HEK293 (cell line): ENCODE data around the gene RBM39.
A peak's percentile ranks its signal among the peaks of the same experiment; 100 is the strongest.

ENCODE experiments used
- GFI1B ChIP-seq: fragments of 450-650 bp; formaldehyde crosslinking; IDR thresholded peaks from 2 replicates; pipeline ENCODE4 v1.5.1; 2016; ENCODE audit warnings: missing biosample characterization, missing genetic modification characterization
- GLIS1 ChIP-seq: fragments of 450-650 bp; formaldehyde crosslinking; IDR thresholded peaks from 2 replicates; pipeline ENCODE4 v1.5.1; 2016; ENCODE audit warnings: missing biosample characterization, missing genetic modification characterization
- GLIS2 ChIP-seq: fragments of 450-650 bp; formaldehyde crosslinking; IDR thresholded peaks from 2 replicates; pipeline ENCODE4 v1.5.1; 2016; ENCODE audit warnings: missing biosample characterization, missing genetic modification characterization
- KLF10 ChIP-seq: fragments of 450-650 bp; IDR thresholded peaks from 2 replicates; pipeline ENCODE4 v1.5.1; 2018; ENCODE audit warnings: missing biosample characterization, mild to moderate bottlenecking, missing genetic modification characterization
- MYNN ChIP-seq: fragments of 450-650 bp; formaldehyde crosslinking; IDR thresholded peaks from 2 replicates; pipeline ENCODE4 v1.5.1; 2016; ENCODE audit warnings: missing biosample characterization, missing genetic modification characterization, borderline replicate concordance
- OVOL3 ChIP-seq: fragments of 450-650 bp; formaldehyde crosslinking; IDR thresholded peaks from 2 replicates; pipeline ENCODE4 v1.5.1; 2016; ENCODE audit warnings: missing biosample characterization, missing genetic modification characterization
- SCRT2 ChIP-seq: fragments of 450-650 bp; formaldehyde crosslinking; IDR thresholded peaks from 2 replicates; pipeline ENCODE4 v1.5.1; 2016; ENCODE audit warnings: missing biosample characterization, missing genetic modification characterization
- SP3 ChIP-seq: fragments of 450-650 bp; formaldehyde crosslinking; IDR thresholded peaks from 2 replicates; pipeline ENCODE4 v1.5.1; 2016; ENCODE audit warnings: missing biosample characterization, missing genetic modification characterization
- ZBTB1 ChIP-seq: fragments of 450-650 bp; formaldehyde crosslinking; IDR thresholded peaks from 2 replicates; pipeline ENCODE4 v1.5.1; 2016; ENCODE audit warnings: missing biosample characterization, missing genetic modification characterization
- ZFP69B ChIP-seq: fragments of 450-650 bp; formaldehyde crosslinking; IDR thresholded peaks from 2 replicates; pipeline ENCODE4 v1.5.1; 2016; ENCODE audit warnings: missing biosample characterization, missing genetic modification characterization
- ZNF138 ChIP-seq: fragments of 450-650 bp; formaldehyde crosslinking; IDR thresholded peaks from 2 replicates; pipeline ENCODE4 v1.5.1; 2016; ENCODE audit warnings: missing biosample characterization, missing genetic modification characterization, borderline replicate concordance
- ZNF140 ChIP-seq: fragments of 450-650 bp; formaldehyde crosslinking; IDR thresholded peaks from 2 replicates; pipeline ENCODE4 v1.5.1; 2016; ENCODE audit warnings: missing biosample characterization, missing genetic modification characterization
- ZNF221 ChIP-seq: fragments of 450-650 bp; formaldehyde crosslinking; IDR thresholded peaks from 2 replicates; pipeline ENCODE4 v1.5.1; 2017; ENCODE audit warnings: missing biosample characterization, missing genetic modification characterization, borderline replicate concordance
- ZNF292 ChIP-seq: fragments of 450-650 bp; formaldehyde crosslinking; IDR thresholded peaks from 2 replicates; pipeline ENCODE4 v1.5.1; 2016; ENCODE audit warnings: low read depth, missing biosample characterization, missing genetic modification characterization, borderline replicate concordance
- ZNF324 ChIP-seq: fragments of 450-650 bp; formaldehyde crosslinking; IDR thresholded peaks from 2 replicates; pipeline ENCODE4 v1.5.1; 2016; ENCODE audit warnings: missing biosample characterization, missing genetic modification characterization
- ZNF341 ChIP-seq: fragments of 450-650 bp; formaldehyde crosslinking; IDR thresholded peaks from 2 replicates; pipeline ENCODE4; 2016; ENCODE audit warnings: low read depth, missing biosample characterization, missing genetic modification characterization
- ZNF391 ChIP-seq: fragments of 450-650 bp; formaldehyde crosslinking; IDR thresholded peaks from 2 replicates; pipeline ENCODE4 v1.5.1; 2016; ENCODE audit warnings: low read depth, missing biosample characterization, missing genetic modification characterization, borderline replicate concordance
- ZNF394 ChIP-seq: fragments of 450-650 bp; formaldehyde crosslinking; IDR thresholded peaks from 2 replicates; pipeline ENCODE4 v1.5.1; 2016; ENCODE audit warnings: missing biosample characterization, missing genetic modification characterization, mild to moderate bottlenecking, moderate library complexity, borderline replicate concordance
- ZNF404 ChIP-seq: fragments of 450-650 bp; formaldehyde crosslinking; IDR thresholded peaks from 2 replicates; pipeline ENCODE4 v1.5.1; 2017; ENCODE audit warnings: missing biosample characterization, missing genetic modification characterization
- ZNF433 ChIP-seq: fragments of 450-650 bp; formaldehyde crosslinking; IDR thresholded peaks from 2 replicates; pipeline ENCODE4 v1.5.1; 2016; ENCODE audit warnings: missing biosample characterization, missing genetic modification characterization, low read depth
- ZNF560 ChIP-seq: fragments of 450-650 bp; formaldehyde crosslinking; IDR thresholded peaks from 2 replicates; pipeline ENCODE4 v1.5.1; 2017; ENCODE audit warnings: missing biosample characterization, missing genetic modification characterization, borderline replicate concordance
- ZNF600 ChIP-seq: fragments of 450-650 bp; formaldehyde crosslinking; IDR thresholded peaks from 2 replicates; pipeline ENCODE4 v1.5.1; 2016; ENCODE audit warnings: missing biosample characterization, missing genetic modification characterization
- ZNF624 ChIP-seq: fragments of 450-650 bp; formaldehyde crosslinking; IDR thresholded peaks from 2 replicates; pipeline ENCODE4 v1.5.1; 2017; ENCODE audit warnings: missing biosample characterization, missing genetic modification characterization
- ZNF626 ChIP-seq: fragments of 450-650 bp; sonication (Bioruptor Pico); formaldehyde crosslinking; IDR thresholded peaks from 2 replicates; pipeline ENCODE4 v1.5.1; 2018; ENCODE audit warnings: missing biosample characterization, missing genetic modification characterization, inconsistent platforms
- ZNF670 ChIP-seq: fragments of 450-650 bp; formaldehyde crosslinking; IDR thresholded peaks from 2 replicates; pipeline ENCODE4 v1.5.1; 2016; ENCODE audit warnings: missing biosample characterization, missing genetic modification characterization, low read depth
- ZNF677 ChIP-seq: fragments of 450-650 bp; IDR thresholded peaks from 2 replicates; pipeline ENCODE4 v1.5.0; 2018; ENCODE audit warnings: missing biosample characterization, mild to moderate bottlenecking, missing genetic modification characterization, moderate library complexity
- ZNF777 ChIP-seq: fragments of 450-650 bp; formaldehyde crosslinking; IDR thresholded peaks from 2 replicates; pipeline ENCODE4 v1.5.1; 2017; ENCODE audit warnings: missing biosample characterization, missing genetic modification characterization, borderline replicate concordance
- ZNF830 ChIP-seq: fragments of 450-650 bp; IDR thresholded peaks from 2 replicates; pipeline ENCODE4 v1.5.0; 2018; ENCODE audit warnings: missing biosample characterization, missing genetic modification characterization, low read depth, mild to moderate bottlenecking, moderate library complexity
- TF ChIP-seq, protein P1 (sequence below): sonication (generic); formaldehyde crosslinking; IDR thresholded peaks from 2 replicates; pipeline ENCODE4 v1.8.1; 2022; ENCODE audit warnings: mild to moderate bottlenecking, moderate library complexity, missing genetic modification reagents
- TF ChIP-seq, protein P2 (sequence below): fragments of 450-650 bp; formaldehyde crosslinking; IDR thresholded peaks from 2 replicates; pipeline ENCODE4 v1.5.1; 2016; ENCODE audit warnings: missing biosample characterization, missing genetic modification characterization
- TF ChIP-seq, protein P3 (sequence below): fragments of 450-650 bp; formaldehyde crosslinking; IDR thresholded peaks from 2 replicates; pipeline ENCODE4 v1.5.1; 2016; ENCODE audit warnings: missing biosample characterization, missing genetic modification characterization
- TF ChIP-seq, protein P4 (sequence below): fragments of 450-650 bp; formaldehyde crosslinking; IDR thresholded peaks from 2 replicates; pipeline ENCODE4 v1.5.1; 2016; ENCODE audit warnings: missing biosample characterization, missing genetic modification characterization
- TF ChIP-seq, protein P5 (sequence below): fragments of 450-650 bp; formaldehyde crosslinking; optimal IDR thresholded peaks from 2 replicates; pipeline ENCODE3; 2016; ENCODE audit warnings: missing biosample characterization, mild to moderate bottlenecking, missing genetic modification characterization

The RBM39 gene

DNA sequence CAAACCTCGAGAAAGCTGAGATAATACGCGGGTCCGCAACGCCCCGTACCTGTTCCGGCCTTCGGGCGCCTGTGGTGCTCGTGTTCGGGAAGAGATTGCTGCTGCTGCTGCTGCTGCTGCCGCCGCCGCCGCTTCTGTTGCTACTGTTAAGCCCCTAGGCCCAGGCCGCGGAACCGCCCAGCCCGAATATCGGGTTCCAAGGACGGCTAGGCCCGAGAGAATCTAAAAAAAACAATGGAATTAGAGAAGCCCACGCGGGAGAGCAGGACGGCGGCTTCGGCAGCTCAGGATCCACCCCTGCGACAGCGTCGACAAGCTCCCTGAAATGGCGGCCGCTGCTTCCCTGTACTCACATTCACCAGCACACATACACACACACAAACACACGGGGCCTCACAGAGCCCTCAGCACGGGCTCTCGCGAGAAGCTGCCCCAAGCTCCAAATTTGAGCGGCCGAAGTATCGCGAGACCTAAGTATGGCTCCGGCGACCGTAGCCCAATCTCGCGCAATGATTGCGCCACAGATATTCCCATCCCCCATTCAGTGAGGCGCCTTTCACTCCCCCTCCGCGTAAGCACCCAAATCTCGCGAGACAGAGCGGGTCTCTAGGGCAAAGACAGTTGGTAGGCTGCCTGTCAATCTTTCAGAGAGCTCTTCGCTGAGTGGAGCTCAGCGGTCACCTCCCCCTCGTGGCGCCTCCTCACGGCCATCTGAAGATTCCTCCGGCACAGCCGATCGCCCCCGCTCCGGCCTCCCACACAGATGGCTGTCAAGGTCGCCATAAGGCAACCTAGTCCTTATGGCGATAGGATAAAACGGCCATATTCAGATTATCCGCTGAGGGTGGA is at the start of gene RBM39 (continued):
- TF ChIP-seq, protein P1, sequence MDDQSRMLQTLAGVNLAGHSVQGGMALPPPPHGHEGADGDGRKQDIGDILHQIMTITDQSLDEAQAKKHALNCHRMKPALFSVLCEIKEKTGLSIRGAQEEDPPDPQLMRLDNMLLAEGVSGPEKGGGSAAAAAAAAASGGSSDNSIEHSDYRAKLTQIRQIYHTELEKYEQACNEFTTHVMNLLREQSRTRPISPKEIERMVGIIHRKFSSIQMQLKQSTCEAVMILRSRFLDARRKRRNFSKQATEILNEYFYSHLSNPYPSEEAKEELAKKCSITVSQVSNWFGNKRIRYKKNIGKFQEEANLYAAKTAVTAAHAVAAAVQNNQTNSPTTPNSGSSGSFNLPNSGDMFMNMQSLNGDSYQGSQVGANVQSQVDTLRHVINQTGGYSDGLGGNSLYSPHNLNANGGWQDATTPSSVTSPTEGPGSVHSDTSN (CRISPR knock-in tag), result peak; percentile 96
- no peak for TF ChIP-seq ZNF624 (tag by site-specific recombination)
- TF ChIP-seq ZNF830 (tag by site-specific recombination), result no peak
- peak; percentile 84 for TF ChIP-seq KLF10
- peak; percentile 14; the same call in 1 of the 2 replicates for TF ChIP-seq OVOL3 (tag by site-specific recombination)
- TF ChIP-seq, protein P2, sequence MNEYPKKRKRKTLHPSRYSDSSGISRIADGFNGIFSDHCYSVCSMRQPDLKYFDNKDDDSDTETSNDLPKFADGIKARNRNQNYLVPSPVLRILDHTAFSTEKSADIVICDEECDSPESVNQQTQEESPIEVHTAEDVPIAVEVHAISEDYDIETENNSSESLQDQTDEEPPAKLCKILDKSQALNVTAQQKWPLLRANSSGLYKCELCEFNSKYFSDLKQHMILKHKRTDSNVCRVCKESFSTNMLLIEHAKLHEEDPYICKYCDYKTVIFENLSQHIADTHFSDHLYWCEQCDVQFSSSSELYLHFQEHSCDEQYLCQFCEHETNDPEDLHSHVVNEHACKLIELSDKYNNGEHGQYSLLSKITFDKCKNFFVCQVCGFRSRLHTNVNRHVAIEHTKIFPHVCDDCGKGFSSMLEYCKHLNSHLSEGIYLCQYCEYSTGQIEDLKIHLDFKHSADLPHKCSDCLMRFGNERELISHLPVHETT, result peak; percentile 97
- no peak; the same call in 1 of the 2 replicates for TF ChIP-seq ZNF391 (tag by site-specific recombination)
- TF ChIP-seq ZNF560, result no peak
- TF ChIP-seq, protein P3, sequence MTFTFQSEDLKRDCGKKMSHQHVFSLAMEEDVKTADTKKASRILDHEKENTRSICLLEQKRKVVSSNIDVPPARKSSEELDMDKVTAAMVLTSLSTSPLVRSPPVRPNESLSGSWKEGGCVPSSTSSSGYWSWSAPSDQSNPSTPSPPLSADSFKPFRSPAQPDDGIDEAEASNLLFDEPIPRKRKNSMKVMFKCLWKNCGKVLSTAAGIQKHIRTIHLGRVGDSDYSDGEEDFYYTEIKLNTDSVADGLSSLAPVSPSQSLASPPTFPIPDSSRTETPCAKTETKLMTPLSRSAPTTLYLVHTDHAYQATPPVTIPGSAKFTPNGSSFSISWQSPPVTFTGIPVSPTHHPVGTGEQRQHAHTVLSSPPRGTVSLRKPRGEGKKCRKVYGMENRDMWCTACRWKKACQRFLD (tag by site-specific recombination), result no peak
- TF ChIP-seq ZNF324 (tag by site-specific recombination), result peak; percentile 96
- peak; percentile 83; the same call in 1 of the 2 replicates for TF ChIP-seq GFI1B (tag by site-specific recombination)
- no peak for TF ChIP-seq ZNF777
- TF ChIP-seq ZNF292 (tag by site-specific recombination), result no peak
- no peak for TF ChIP-seq ZNF433 (tag by site-specific recombination)
- TF ChIP-seq SP3, result peak; percentile 98
- TF ChIP-seq ZNF670 (tag by site-specific recombination), result no peak
- TF ChIP-seq ZBTB1 (tag by site-specific recombination), result no peak
- TF ChIP-seq, protein P4, sequence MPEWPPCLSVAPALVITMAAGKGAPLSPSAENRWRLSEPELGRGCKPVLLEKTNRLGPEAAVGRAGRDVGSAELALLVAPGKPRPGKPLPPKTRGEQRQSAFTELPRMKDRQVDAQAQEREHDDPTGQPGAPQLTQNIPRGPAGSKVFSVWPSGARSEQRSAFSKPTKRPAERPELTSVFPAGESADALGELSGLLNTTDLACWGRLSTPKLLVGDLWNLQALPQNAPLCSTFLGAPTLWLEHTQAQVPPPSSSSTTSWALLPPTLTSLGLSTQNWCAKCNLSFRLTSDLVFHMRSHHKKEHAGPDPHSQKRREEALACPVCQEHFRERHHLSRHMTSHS (tag by site-specific recombination), result no peak
- no peak for TF ChIP-seq ZNF138 (tag by site-specific recombination)
- no peak for TF ChIP-seq ZNF626 (tag by site-specific recombination)
- no peak for TF ChIP-seq ZNF404 (tag by site-specific recombination)
- TF ChIP-seq ZNF341, result peak; percentile 99
- TF ChIP-seq MYNN (tag by site-specific recombination), result no peak
- peak; percentile 88 for TF ChIP-seq GLIS1 (tag by site-specific recombination)
- peak; percentile 72 for TF ChIP-seq ZNF394 (tag by site-specific recombination)
- no peak for TF ChIP-seq SCRT2 (tag by site-specific recombination)
- TF ChIP-seq ZFP69B (tag by site-specific recombination), result peak; percentile 24
- TF ChIP-seq GLIS2 (tag by site-specific recombination), result peak; percentile 92
- TF ChIP-seq ZNF140 (tag by site-specific recombination), result no peak
- no peak for TF ChIP-seq ZNF677
- 0 out of 2 replicates have a peak, but pooled peaks have one; percentile 11 for TF ChIP-seq ZNF600 (tag by site-specific recombination)
- TF ChIP-seq ZNF221 (tag by site-specific recombination), result no peak
- TF ChIP-seq, protein P5, sequence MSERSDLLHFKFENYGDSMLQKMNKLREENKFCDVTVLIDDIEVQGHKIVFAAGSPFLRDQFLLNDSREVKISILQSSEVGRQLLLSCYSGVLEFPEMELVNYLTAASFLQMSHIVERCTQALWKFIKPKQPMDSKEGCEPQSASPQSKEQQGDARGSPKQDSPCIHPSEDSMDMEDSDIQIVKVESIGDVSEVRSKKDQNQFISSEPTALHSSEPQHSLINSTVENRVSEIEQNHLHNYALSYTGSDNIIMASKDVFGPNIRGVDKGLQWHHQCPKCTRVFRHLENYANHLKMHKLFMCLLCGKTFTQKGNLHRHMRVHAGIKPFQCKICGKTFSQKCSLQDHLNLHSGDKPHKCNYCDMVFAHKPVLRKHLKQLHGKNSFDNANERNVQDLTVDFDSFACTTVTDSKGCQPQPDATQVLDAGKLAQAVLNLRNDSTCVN (tag by site-specific recombination), result peak; percentile 70
